HEK293 (cell line): Measurements from ENCODE around the gene SFXN3.

Experiments
- GLIS2 ChIP-seq: fragments of 450-650 bp; formaldehyde crosslinking; IDR thresholded peaks from 2 replicates; pipeline ENCODE4 v1.5.1; 2016; ENCODE audit warnings: missing biosample characterization, missing genetic modification characterization
- HIC1 ChIP-seq: fragments of 450-650 bp; formaldehyde crosslinking; IDR thresholded peaks from 2 replicates; pipeline ENCODE4 v1.5.1; 2016; ENCODE audit warnings: missing biosample characterization, missing genetic modification characterization
- RBAK ChIP-seq: fragments of 450-650 bp; formaldehyde crosslinking; IDR thresholded peaks from 2 replicates; pipeline ENCODE4 v1.5.1; 2016; ENCODE audit warnings: missing biosample characterization, missing genetic modification characterization
- REPIN1 ChIP-seq: fragments of 450-650 bp; formaldehyde crosslinking; IDR thresholded peaks from 2 replicates; pipeline ENCODE4 v1.5.1; 2017; ENCODE audit warnings: missing biosample characterization, missing genetic modification characterization, low read depth
- TSHZ1 ChIP-seq: fragments of 450-650 bp; formaldehyde crosslinking; IDR thresholded peaks from 2 replicates; pipeline ENCODE4 v1.5.1; 2016; ENCODE audit warnings: missing biosample characterization, missing genetic modification characterization, borderline replicate concordance
- YY1 ChIP-seq: fragments of 450-650 bp; formaldehyde crosslinking; IDR thresholded peaks from 2 replicates; pipeline ENCODE4 v1.5.1; 2018; ENCODE audit warnings: missing biosample characterization, missing genetic modification characterization
- ZBTB20 ChIP-seq: fragments of 450-650 bp; formaldehyde crosslinking; IDR thresholded peaks from 2 replicates; pipeline ENCODE4 v1.5.1; 2016; ENCODE audit warnings: missing biosample characterization, missing genetic modification characterization
- ZBTB7A ChIP-seq: fragments of 450-650 bp; formaldehyde crosslinking; IDR thresholded peaks from 2 replicates; pipeline ENCODE4 v1.5.1; 2016; ENCODE audit warnings: low read depth, missing biosample characterization, missing genetic modification characterization
- ZNF138 ChIP-seq: fragments of 450-650 bp; formaldehyde crosslinking; IDR thresholded peaks from 2 replicates; pipeline ENCODE4 v1.5.1; 2016; ENCODE audit warnings: missing biosample characterization, missing genetic modification characterization, borderline replicate concordance
- ZNF146 ChIP-seq: fragments of 450-650 bp; formaldehyde crosslinking; IDR thresholded peaks from 2 replicates; pipeline ENCODE4 v1.5.1; 2016; ENCODE audit warnings: missing biosample characterization, missing genetic modification characterization
- ZNF2 ChIP-seq: fragments of 450-650 bp; formaldehyde crosslinking; IDR thresholded peaks from 2 replicates; pipeline ENCODE4 v1.5.1; 2016; ENCODE audit warnings: missing biosample characterization, missing genetic modification characterization
- ZNF26 ChIP-seq: fragments of 450-650 bp; formaldehyde crosslinking; IDR thresholded peaks from 2 replicates; pipeline ENCODE4 v1.5.1; 2016; ENCODE audit warnings: missing biosample characterization, missing genetic modification characterization
- ZNF335 ChIP-seq: fragments of 450-650 bp; formaldehyde crosslinking; conservative IDR thresholded peaks from 2 replicates; pipeline ENCODE4 v1.5.1; 2016; ENCODE audit warnings: missing biosample characterization, missing genetic modification characterization
- ZNF366 ChIP-seq: fragments of 450-650 bp; formaldehyde crosslinking; conservative IDR thresholded peaks from 2 replicates; pipeline ENCODE4 v1.5.1; 2016; ENCODE audit warnings: missing biosample characterization, missing genetic modification characterization
- ZNF398 ChIP-seq: fragments of 450-650 bp; formaldehyde crosslinking; IDR thresholded peaks from 2 replicates; pipeline ENCODE4 v1.5.1; 2017; ENCODE audit warnings: missing biosample characterization, missing genetic modification characterization
- ZNF473 ChIP-seq: fragments of 450-650 bp; formaldehyde crosslinking; IDR thresholded peaks from 2 replicates; pipeline ENCODE4 v1.5.1; 2017; ENCODE audit warnings: missing biosample characterization, missing genetic modification characterization
- ZNF501 ChIP-seq: fragments of 450-650 bp; formaldehyde crosslinking; IDR thresholded peaks from 2 replicates; pipeline ENCODE4 v1.5.1; 2016; ENCODE audit warnings: missing biosample characterization, missing genetic modification characterization
- ZNF529 ChIP-seq: fragments of 450-650 bp; formaldehyde crosslinking; IDR thresholded peaks from 2 replicates; pipeline ENCODE4 v1.5.1; 2017; ENCODE audit warnings: missing genetic modification characterization, missing biosample characterization; ENCODE audit not compliant: insufficient replicate concordance
- ZNF580 ChIP-seq: fragments of 450-650 bp; formaldehyde crosslinking; IDR thresholded peaks from 2 replicates; pipeline ENCODE4 v1.5.1; 2016; ENCODE audit warnings: missing biosample characterization, missing genetic modification characterization
- ZNF623 ChIP-seq: fragments of 450-650 bp; formaldehyde crosslinking; IDR thresholded peaks from 2 replicates; pipeline ENCODE4 v1.5.1; 2016; ENCODE audit warnings: missing biosample characterization, missing genetic modification characterization
- ZNF626 ChIP-seq: fragments of 450-650 bp; sonication (Bioruptor Pico); formaldehyde crosslinking; IDR thresholded peaks from 2 replicates; pipeline ENCODE4 v1.5.1; 2018; ENCODE audit warnings: missing biosample characterization, missing genetic modification characterization, inconsistent platforms
- ZNF629 ChIP-seq: fragments of 450-650 bp; formaldehyde crosslinking; IDR thresholded peaks from 2 replicates; pipeline ENCODE4 v1.5.1; 2017; ENCODE audit warnings: missing biosample characterization, missing genetic modification characterization
- ZNF692 ChIP-seq: fragments of 450-650 bp; formaldehyde crosslinking; IDR thresholded peaks from 2 replicates; pipeline ENCODE4 v1.5.1; 2016; ENCODE audit warnings: missing biosample characterization, missing genetic modification characterization
- ZNF792 ChIP-seq: fragments of 450-650 bp; formaldehyde crosslinking; IDR thresholded peaks from 2 replicates; pipeline ENCODE4 v1.5.1; 2016; ENCODE audit warnings: missing biosample characterization, missing genetic modification characterization
- ZNF843 ChIP-seq: fragments of 450-650 bp; formaldehyde crosslinking; IDR thresholded peaks from 2 replicates; pipeline ENCODE4 v1.5.1; 2016; ENCODE audit warnings: missing biosample characterization, missing genetic modification characterization
- ZSCAN5A ChIP-seq: fragments of 450-650 bp; formaldehyde crosslinking; IDR thresholded peaks from 2 replicates; pipeline ENCODE4 v1.5.1; 2016; ENCODE audit warnings: missing biosample characterization, missing genetic modification characterization
- ZXDB ChIP-seq: fragments of 450-650 bp; formaldehyde crosslinking; IDR thresholded peaks from 2 replicates; pipeline ENCODE4 v1.5.1; 2016; ENCODE audit warnings: missing biosample characterization, missing genetic modification characterization

SFXN3 gene

GRCh38 chr10:100998991-100999741 is 31.9 kb upstream of the SFXN3 start (continued):
- TF ChIP-seq ZSCAN5A (tag by site-specific recombination) (0 out of 2 replicates have a peak, but pooled peaks have one; percentile 47), ZNF398 (tag by site-specific recombination) (peak; percentile 62), ZNF146 (tag by site-specific recombination) (peak; percentile 3; the same call in 1 of the 2 replicates), RBAK (tag by site-specific recombination) (no peak), ZNF792 (tag by site-specific recombination) (no peak), TSHZ1 (tag by site-specific recombination) (no peak; the same call in 1 of the 2 replicates), YY1 (tag by site-specific recombination) (peak; percentile 50; the same call in 1 of the 2 replicates), GLIS2 (tag by site-specific recombination) (peak; percentile 92), HIC1 (peak; percentile 94), ZNF2 (tag by site-specific recombination) (peak; percentile 67; the same call in 1 of the 2 replicates), ZNF623 (tag by site-specific recombination) (no peak), ZNF26 (tag by site-specific recombination) (no peak), ZNF366 (tag by site-specific recombination) (no peak), ZNF501 (tag by site-specific recombination) (peak; percentile 64; the same call in 1 of the 2 replicates), ZBTB20 (tag by site-specific recombination) (peak; percentile 96), ZNF843 (tag by site-specific recombination) (peak; percentile 54; the same call in 1 of the 2 replicates), ZNF529 (tag by site-specific recombination) (no peak), ZNF580 (tag by site-specific recombination) (peak; percentile 64; the same call in 1 of the 2 replicates), REPIN1 (0 out of 2 replicates have a peak, but pooled peaks have one; percentile 34), ZNF473 (tag by site-specific recombination) (no peak), ZNF138 (no peak), ZNF335 (tag by site-specific recombination) (peak; percentile 18; the same call in 1 of the 2 replicates), ZXDB (tag by site-specific recombination) (peak; percentile 60), ZNF692 (peak; percentile 68), ZBTB7A (tag by site-specific recombination) (no peak; the same call in none of the 2 replicates), ZNF626 (no peak), ZNF629 (peak; percentile 24; the same call in 1 of the 2 replicates)
